ENCODE data around the gene SPATA18.
"Not testable (repeated sequence)": the region's sequence is repeated elsewhere in the genome, so short reads cannot be mapped to it uniquely, and the experiment has no call there.

Gene SPATA18

GRCh38 chr4:52107745-52108144 lies 56.6 kb downstream of the SPATA18 start:
- DNase-seq, result no peak

GRCh38 chr4:52110171-52110570 lies 59.1 kb downstream of the SPATA18 start:
- DNase-seq, result no peak

- DNase-seq, result no peak
Observed at GRCh38 chr4:52111995-52112394, 60.9 kb downstream of the SPATA18 start.

GRCh38 chr4:52112411-52112810 lies 61.3 kb downstream of the SPATA18 start:
- no peak for DNase-seq

- DNase-seq, result no peak
Observed at GRCh38 chr4:52116641-52117040, 65.5 kb downstream of the SPATA18 start.

- DNase-seq, result no peak
Observed at GRCh38 chr4:52126226-52126625, 75.1 kb downstream of the SPATA18 start.

GRCh38 chr4:52126966-52127365 lies 75.9 kb downstream of the SPATA18 start:
- DNase-seq, result peak; percentile 69

- no peak for DNase-seq
Observed at GRCh38 chr4:52135171-52135570, 84.1 kb downstream of the SPATA18 start.

- not testable (repeated sequence) for DNase-seq
Observed at GRCh38 chr4:52137152-52137551, 86.0 kb downstream of the SPATA18 start.

GRCh38 chr4:52142816-52143215 lies 91.7 kb downstream of the SPATA18 start:
- DNase-seq, result no peak

GRCh38 chr4:52143815-52144214 lies 92.7 kb downstream of the SPATA18 start:
- DNase-seq, result no peak

- no peak for DNase-seq
Observed at GRCh38 chr4:52144372-52144771, 93.3 kb downstream of the SPATA18 start.
